Midbrain (tissue), 1 donor: ENCODE results near the gene DNPEP.

Experiments
- DNase-seq: peaks from one replicate; lab custom pipeline; 2025; lab: John Stamatoyannopoulos, UW

The DNPEP gene

GRCh38 chr2:219387306-219388120, at the start of gene DNPEP:
Gene DNPEP, minus strand, starts transcription at chr2:219387912. Its CDS starts 118 bp downstream, at chr2:219387794.
- DNase-seq, result peak; percentile 97

GRCh38 chr2:219437141-219437540, 49.4 kb upstream of the DNPEP start:
- DNase-seq, result no peak

DNA sequence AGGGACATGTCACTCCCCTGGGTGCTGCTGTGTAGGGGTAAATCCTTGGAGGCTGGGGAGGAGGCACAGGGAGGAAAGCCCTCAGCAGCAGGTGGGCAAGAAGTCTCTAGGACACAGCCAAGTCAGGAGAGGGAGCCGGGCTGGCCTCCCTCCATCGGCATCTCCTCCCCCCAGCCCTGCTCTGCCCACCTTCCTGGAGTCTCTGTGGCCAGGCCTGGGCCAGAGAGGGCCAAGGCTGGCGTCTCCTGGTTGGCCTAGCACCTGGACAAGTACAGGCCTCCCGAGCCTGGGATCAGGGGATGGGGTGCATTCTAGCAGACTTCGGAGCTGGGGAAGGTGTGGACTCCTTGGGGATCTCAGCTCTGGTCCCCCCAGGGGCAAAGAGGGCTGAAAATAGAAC, 48.8 kb upstream of the DNPEP start:
- no peak for DNase-seq

DNA sequence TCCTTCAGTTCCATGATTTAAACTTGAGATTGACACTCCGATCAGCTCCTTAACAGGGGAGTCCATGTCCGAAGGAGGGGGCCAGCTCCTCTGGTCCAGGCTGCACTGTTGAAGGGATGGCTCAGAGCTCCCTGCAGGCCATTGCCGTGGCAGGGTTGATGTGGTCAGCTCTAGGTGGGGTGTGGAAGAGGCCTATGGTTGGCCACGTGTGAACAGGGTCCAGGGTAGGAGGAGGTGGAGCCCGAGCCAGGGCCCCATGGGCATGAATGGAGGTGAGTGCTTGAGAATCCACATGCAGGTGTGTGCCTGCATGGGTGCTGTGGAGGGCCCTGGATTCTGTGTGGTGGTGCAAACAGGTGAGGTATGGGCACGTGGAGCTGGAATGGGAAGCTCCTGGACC, 48.0 kb upstream of the DNPEP start:
- no peak for DNase-seq

DNA sequence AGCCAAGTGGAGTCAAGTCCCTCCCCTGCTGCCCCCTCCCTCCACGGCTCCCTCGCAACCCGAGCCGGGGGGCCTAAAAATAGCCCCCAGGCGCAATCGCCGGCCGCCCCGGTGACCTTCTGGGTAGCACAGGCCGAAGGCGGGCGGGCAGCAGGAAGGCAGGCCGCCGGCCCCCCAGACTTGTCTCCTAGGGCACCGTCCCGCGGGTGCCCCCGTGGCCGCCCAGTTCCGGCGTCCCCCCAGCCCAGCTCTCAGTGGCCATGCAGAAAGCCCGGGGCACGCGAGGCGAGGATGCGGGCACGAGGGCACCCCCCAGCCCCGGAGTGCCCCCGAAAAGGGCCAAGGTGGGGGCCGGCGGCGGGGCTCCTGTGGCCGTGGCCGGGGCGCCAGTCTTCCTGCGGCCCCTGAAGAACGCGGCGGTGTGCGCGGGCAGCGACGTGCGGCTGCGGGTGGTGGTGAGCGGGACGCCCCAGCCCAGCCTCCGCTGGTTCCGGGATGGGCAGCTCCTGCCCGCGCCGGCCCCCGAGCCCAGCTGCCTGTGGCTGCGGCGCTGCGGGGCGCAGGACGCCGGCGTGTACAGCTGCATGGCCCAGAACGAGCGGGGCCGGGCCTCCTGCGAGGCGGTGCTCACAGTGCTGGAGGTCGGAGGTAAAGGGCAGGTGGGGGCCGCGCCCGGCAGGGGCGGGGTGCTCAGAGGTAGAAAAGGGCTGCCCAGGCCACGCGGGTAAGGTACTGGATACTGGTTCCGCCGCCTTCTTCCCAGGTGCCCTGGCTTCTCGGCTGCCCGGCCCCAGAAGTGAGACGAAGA, 47.2 kb upstream of the DNPEP start, which contains the start of gene SPEG:
SPEG (plus strand) TSS at position 126 of the 808 bp plus-strand sequence; CDS start at position 261, 135 bp downstream.
- DNase-seq, result no peak

DNA sequence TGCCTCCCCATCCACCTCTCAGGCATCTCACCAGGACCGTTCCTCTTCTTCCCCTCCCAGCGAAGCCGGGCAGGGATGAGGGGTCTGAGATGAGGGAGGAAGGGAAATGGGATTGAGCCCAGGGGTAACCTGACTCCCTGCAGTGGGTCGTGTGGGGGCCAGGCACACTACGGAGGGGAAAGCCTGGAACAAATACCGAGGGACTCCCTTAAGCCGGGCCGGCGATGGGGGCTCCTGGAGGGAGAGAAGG, 46.7 kb upstream of the DNPEP start:
- DNase-seq, result no peak

GRCh38 chr2:219433666-219434467, 46.2 kb upstream of the DNPEP start:
- DNase-seq, result no peak

DNA sequence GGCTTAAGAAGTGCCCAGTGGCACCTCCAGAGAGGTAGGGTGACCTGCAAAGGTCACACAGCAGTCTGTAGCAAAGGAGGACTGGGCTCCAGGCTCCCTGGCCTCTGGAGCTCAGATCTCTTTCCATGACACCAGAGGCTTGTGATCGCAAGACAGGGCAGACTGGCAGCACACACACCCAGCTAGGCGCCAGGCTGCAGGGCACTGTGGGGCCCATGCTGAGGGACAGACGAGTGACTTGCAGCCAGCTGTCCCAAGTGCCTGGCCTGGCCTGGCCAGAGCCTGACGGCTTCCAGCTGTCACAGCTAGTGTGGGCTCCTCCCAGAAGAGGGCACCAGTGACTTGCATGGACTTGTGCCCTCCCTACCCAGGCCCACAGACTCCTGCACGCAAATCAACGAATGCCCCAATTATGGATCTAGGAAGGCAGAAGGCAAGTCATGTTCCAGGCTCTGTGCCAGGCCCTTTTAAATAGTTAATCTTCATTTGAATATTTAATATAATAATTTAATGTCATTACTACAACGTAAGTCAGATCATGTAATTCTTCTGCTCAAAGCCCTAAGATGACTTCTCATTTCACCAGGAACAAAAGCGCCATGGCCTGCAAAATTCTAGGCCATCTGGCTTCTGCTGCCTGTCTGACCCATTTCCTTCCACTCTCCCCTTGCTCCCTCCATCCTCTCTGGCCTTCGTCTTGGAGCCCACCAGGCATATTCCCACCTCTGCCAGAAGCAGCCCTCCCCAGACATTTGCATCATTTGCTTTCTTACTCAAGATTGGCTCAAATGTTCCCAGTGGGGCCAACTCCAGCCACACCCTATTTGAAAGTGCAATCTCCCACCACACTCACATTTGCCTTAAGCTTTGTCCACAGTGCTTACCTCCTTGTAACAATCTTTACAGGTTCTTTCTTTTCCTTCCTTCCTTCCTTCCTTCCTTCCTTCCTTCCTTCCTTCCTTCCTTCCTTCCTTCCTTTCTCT, 43.2 kb upstream of the DNPEP start:
- DNase-seq, result peak; percentile 8

DNA sequence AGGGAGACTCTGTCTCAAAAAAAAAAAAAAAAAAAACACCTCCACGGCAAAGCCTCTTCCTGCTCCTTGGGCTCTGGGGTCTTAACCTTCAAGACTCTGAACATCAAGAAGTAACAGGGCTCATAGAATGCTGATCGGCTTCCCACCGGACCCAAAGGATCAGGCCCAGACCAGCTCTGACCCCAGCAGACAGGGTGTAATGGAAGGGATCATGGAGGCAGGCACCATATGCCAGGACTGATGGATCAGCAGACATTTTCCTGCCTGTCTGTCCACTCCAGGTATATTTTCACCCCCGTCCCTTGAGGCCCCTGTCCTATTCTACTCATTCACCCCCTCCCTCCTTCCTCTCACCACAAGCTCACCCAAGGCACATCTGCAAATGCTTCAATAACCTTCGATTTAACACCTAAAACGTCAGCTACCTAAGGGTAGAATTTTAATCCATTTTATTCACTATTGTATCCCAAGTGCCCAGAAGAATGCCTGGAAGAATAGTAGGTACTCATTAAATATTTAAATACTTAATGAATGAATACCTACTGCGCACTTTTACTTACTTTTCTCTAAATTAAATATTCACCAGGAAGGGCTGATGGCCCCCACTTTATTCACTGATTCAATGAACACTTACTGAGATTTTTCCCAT, 42.4 kb upstream of the DNPEP start:
- DNase-seq, result no peak

- no peak for DNase-seq
Observed at GRCh38 chr2:219428469-219428868, 40.8 kb upstream of the DNPEP start.

DNA sequence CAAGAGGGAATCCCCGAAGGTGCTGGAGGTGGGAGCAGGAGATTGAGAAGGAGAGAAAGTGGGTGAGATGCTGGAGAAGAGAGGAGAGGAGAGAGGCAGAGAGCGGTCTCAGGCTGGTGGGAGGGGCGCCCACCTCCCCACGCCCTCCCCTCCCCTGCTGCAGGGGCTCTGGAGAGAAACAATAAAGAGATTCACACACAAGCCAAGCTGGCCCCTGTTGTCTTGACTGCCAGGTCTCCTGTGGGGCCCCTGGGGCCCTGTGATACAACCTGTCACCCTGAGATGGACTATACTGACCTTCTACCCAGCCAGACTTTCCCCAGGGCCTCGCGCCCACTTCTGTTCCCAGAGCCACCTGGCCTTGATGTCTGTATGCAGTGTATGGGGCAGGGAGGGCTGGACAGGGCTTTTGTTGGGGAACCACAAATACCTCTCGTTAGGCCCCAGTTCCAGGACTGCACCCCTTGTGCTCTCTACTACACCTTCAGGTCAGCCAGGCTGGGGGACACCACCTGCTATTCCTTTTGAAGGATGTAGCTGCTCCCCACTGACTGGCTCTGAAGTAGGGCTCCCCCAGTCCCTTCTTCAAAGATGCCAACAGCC, 38.9 kb upstream of the DNPEP start:
- DNase-seq, result no peak

DNA sequence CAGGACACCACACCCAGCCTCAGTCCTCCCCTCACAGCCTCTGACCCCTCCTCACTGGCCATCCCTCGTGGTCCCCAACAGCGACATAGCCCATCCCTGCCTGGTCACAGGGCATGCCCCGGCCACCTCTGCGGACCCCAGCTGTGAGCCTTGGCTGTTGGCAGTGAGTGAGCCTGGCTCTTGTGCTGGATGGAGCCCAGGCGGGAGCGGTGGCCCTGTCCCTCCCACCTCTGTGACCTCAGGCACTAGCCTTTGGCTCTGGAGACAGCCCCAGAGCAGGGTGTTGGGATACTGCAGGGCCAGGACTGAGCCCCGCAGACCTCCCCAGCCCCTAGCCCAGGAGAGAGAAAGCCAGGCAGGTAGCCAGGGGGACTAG, 38.3 kb upstream of the DNPEP start:
- DNase-seq, result no peak

GRCh38 chr2:219425238-219426067, 37.7 kb upstream of the DNPEP start:
- DNase-seq, result no peak

DNA sequence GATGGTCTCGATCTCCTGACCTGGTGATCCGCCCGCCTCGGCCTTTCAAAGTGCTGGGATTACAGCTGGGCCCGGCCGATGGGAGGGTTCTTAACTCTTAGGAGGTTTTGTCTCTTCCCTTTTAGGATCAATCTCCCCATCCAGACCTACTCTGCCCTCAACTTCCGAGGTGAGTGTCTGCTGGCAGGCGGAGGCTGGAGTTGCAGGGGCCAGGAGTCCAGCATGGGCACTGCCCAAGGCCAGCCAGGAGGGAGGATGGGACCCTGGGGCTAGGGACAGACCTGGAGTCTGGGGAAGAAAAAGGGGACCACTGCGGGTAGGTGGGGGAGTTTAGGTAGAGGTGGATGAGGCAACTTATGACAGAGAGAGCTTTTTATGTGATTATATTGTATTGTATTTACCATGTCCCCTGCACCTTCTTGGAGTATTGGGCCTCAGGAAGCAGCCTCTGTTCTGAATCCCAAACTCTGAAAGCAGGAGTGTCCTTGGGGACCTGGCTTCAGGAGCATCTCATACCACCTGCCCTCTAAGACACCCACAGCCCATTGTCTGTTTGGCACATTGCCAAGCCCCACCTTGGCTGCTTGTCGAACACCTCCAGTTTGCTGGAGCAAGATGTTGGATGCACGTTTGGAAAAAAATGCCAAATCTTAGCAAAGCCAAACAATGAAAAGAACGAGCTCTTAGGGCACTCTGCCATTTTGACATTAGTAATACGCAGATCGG, 36.1 kb upstream of the DNPEP start:
- DNase-seq, result no peak

DNA sequence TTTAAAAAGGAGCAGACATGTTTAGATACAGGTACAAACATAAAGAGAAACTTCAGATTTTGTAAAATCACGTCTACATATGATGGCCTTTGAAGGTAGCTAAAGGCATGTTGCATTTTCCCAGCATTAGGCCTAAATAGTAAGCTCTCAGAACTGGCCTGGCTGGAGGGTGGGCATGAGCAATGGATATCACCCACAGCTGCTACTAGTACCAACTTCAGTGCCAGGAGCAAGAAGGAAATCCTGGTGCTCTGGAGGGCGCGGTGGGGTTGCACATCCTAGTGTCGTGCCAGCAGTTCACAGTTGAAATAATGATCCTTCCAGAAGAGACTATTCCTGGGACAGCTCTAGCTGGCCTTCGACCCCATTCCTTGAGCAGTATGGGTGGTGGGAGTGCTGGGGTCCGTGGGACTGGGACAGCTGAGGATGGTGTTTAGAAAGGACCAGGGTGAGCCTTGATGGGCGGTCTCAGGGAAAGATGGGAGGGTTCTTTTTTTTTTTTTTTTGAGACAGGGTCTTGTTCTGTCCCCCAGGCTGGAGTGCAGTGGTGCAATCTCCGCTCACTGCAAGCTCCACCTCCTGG, 35.3 kb upstream of the DNPEP start:
- no peak for DNase-seq

DNA sequence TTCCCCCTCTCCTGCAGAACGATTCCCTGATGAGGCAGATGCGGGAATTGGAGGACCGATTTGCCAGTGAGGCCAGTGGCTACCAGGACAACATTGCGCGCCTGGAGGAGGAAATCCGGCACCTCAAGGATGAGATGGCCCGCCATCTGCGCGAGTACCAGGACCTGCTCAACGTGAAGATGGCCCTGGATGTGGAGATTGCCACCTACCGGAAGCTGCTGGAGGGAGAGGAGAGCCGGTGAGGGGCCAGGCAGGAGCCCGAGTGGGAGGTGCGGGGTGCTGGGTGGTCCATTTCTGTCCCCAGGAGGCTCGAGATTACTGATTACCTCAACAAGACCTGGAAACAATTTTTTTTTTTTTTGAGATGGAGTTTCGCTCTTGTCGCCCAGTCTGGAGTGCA, 33.6 kb upstream of the DNPEP start:
- no peak for DNase-seq

DNA sequence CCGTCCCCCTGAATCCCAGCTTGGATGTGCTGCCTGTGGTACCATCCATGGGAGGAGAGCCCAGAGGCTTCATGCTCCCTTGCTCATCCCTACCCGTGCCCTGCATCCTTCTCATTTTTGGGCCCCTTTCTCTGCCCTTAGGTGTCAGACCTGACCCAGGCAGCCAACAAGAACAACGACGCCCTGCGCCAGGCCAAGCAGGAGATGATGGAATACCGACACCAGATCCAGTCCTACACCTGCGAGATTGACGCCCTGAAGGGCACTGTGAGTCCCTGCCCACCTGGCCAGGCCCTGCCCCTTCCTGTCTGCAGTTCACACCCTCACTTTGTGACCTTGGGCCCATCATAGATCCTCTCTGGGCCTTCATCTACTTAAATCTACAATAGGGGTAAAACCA, 33.0 kb upstream of the DNPEP start:
- DNase-seq, result no peak
